CD4-positive, alpha-beta T cell (primary cell): ENCODE measurements around the gene INPP4B. TPM values are rescaled to one million over a fixed set of nuclear protein-coding genes. Genes with fewer than 3 reads are reported as not detected.
A peak's percentile ranks its signal among the peaks of the same experiment; 100 is the strongest.

Source experiments
- ATAC-seq: fragments of 200-7000 bp; cut with Tn5 transposase; one replicate; pipeline ENCODE4 v1.10.0; 2022; ENCODE audit warnings: mild to moderate bottlenecking; ENCODE audit not compliant: poor library complexity
- CTCF ChIA-PET: fragments of 350-600 bp; sonication (Branson Sonifier 250); formaldehyde crosslinking; loops from one replicate; lab custom pipeline; 2021; ENCODE audit warnings: antibody characterized with exemption, inconsistent platforms; lab: Charles Lee
- POLR2A ChIA-PET: fragments of 350-600 bp; sonication (Branson Sonifier 250); formaldehyde crosslinking; loops from one replicate; lab custom pipeline; 2021; ENCODE audit warnings: antibody characterized with exemption, inconsistent platforms; lab: Charles Lee
- DNase-seq, 14 experiments: peaks; one replicate each; pipeline ENCODE4 v3.0.0-alpha.2; 2013 to 2020; ENCODE audit warnings: mixed read lengths in 2 of 14
- H3K27ac ChIP-seq, 2 donors: one replicate each; pipeline versions ENCODE4 v1.5.1 to v1.7.0; 2013; ENCODE audit warnings: low read length in 2 of 2, low read depth in 1 of 2, mild to moderate bottlenecking in 1 of 2
- H3K27me3 ChIP-seq, 2 experiments: 1 replicate in 1 of 2; 2 replicates in 1 of 2; pipeline versions ENCODE4 v1.6.1 to v1.7.0; 2013; ENCODE audit warnings: low read length in 2 of 2, control low read depth in 1 of 2, mild to moderate bottlenecking in 1 of 2, moderate library complexity in 1 of 2; ENCODE audit not compliant: insufficient read depth in 2 of 2, control insufficient read depth in 1 of 2
- H3K36me3 ChIP-seq: one replicate; pipeline ENCODE4 v1.6.1; 2013; ENCODE audit warnings: low read length, control low read depth; ENCODE audit not compliant: insufficient read depth
- H3K4me1 ChIP-seq: one replicate; pipeline ENCODE4 v1.6.1; 2013; ENCODE audit warnings: low read length, control low read depth; ENCODE audit not compliant: insufficient read depth
- H3K4me3 ChIP-seq: one replicate; pipeline ENCODE4 v1.5.1; 2013; ENCODE audit warnings: mild to moderate bottlenecking, low read length, moderate library complexity
- H3K9me3 ChIP-seq, 2 experiments: 1 replicate in 1 of 2; 2 replicates in 1 of 2; pipeline versions ENCODE4 v1.6.1 to v1.7.0; 2013; ENCODE audit warnings: low read length in 2 of 2, mild to moderate bottlenecking in 2 of 2, control low read depth in 1 of 2, moderate library complexity in 1 of 2; ENCODE audit not compliant: control insufficient read depth in 1 of 2, insufficient read depth in 1 of 2
- H3K27ac Mint-ChIP-seq: one replicate; pipeline ENCODE4 v1.8.0; 2020; ENCODE audit warnings: mixed read lengths
- H3K27me3 Mint-ChIP-seq: one replicate; pipeline ENCODE4 v1.8.0; 2021; ENCODE audit warnings: mixed read lengths
- H3K36me3 Mint-ChIP-seq: one replicate; pipeline ENCODE4 v1.8.0; 2021; ENCODE audit warnings: low read depth, mixed read lengths
- H3K4me1 Mint-ChIP-seq: one replicate; pipeline ENCODE4 v1.8.0; 2021; ENCODE audit warnings: low read depth, mixed read lengths
- H3K4me3 Mint-ChIP-seq: one replicate; pipeline ENCODE4 v1.8.0; 2020; ENCODE audit warnings: mild to moderate bottlenecking, mixed read lengths
- H3K9me3 Mint-ChIP-seq: one replicate; pipeline ENCODE4 v1.8.0; 2020; ENCODE audit warnings: mixed read lengths
- intact Hi-C, 2 experiments: fragments of 100-400 bp; cut with DNase I in 1 of 2; cut with micrococcal nuclease in 1 of 2; formaldehyde crosslinking; loops; one replicate each; pipeline versions ENCODE4 v1.15.1 to v1.9.0; 2023 to 2025; cut with DNase I, micrococcal nuclease
- total RNA-seq, 174 experiments: library from RNA in 2 of 174; stranded (reverse) in 2 of 174; gene quantifications; one replicate each; pipeline ENCODE4 v1.2.3 and lab custom pipeline; 2021 to 2026
- TF ChIP-seq, protein P1 (sequence below): fragments of 200-600 bp; IDR thresholded peaks from one replicate; pipeline ENCODE4 v1.8.0; 2022; ENCODE audit warnings: antibody characterized with exemption, mild to moderate bottlenecking

The INPP4B gene
- total RNA-seq, 2 experiments from 2014 or later: 50.7 to 53.8 TPM

DNA sequence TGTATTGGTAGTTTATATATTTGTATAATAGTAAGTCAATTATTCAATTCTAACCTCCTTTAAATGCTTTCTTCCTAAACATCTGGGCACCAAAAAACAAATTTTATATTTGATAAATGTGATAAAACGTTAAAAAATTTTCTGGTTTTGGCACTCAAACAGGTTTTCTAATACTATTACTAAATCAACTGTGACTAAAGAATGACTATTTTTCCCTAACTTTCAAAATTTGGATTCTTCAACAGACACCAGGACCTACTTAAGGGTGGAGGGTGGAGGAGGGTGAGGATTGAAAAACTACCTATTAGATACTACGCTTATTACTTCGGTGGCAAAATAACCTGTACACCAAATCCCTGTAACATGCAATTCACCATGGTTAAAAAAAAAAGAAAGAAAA is 654.2 kb downstream of the INPP4B start:
- H3K4me1 Mint-ChIP-seq: no peaks in the 10 kb centered on the region
- H3K27me3 Mint-ChIP-seq: no peaks in the 10 kb centered on the region
- Histone ChIP-seq H3K4me1 (no peaks in the 10 kb centered on the region), H3K27me3 (no peaks in the 10 kb centered on the region), H3K4me3 (no peak overlapping the region), H3K27ac (no peak overlapping the region), H3K36me3 (peaks cover 69% of the 10 kb centered on the region), H3K9me3 (no peaks in the 10 kb centered on the region)
- TF ChIP-seq, protein P1, sequence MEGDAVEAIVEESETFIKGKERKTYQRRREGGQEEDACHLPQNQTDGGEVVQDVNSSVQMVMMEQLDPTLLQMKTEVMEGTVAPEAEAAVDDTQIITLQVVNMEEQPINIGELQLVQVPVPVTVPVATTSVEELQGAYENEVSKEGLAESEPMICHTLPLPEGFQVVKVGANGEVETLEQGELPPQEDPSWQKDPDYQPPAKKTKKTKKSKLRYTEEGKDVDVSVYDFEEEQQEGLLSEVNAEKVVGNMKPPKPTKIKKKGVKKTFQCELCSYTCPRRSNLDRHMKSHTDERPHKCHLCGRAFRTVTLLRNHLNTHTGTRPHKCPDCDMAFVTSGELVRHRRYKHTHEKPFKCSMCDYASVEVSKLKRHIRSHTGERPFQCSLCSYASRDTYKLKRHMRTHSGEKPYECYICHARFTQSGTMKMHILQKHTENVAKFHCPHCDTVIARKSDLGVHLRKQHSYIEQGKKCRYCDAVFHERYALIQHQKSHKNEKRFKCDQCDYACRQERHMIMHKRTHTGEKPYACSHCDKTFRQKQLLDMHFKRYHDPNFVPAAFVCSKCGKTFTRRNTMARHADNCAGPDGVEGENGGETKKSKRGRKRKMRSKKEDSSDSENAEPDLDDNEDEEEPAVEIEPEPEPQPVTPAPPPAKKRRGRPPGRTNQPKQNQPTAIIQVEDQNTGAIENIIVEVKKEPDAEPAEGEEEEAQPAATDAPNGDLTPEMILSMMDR: no peak
- H3K4me3 Mint-ChIP-seq: no peak overlapping the region
- POLR2A ChIA-PET: no interaction called here
- H3K27ac Mint-ChIP-seq: peak overlapping the region; percentile 20
- CTCF ChIA-PET: no interaction called here
- peaks cover 79% of the 10 kb centered on the region for H3K36me3 Mint-ChIP-seq
- intact Hi-C loops: no loop called here
- no peak for DNase-seq
- no peaks in the 10 kb centered on the region for H3K9me3 Mint-ChIP-seq
- ATAC-seq: no peak

DNA sequence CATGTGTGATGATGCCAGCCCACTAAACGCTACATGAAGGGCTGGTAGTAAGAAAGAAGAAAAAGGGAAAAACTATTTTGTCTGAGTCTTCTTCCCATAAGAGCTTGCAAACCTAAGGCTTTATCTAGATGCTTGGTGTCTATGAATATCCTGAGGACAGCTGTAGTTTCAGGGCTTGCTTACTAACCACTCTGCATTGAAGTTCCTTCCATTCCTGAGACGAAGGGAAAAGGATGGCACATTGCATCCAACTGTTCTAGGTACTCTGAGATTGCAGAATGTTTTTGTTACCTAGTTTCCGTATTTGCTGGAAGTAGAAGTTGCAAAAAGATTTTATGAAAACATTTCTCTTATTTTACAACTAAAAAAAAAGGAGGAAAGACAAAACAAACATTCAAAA is 665.1 kb downstream of the INPP4B start:
- TF ChIP-seq, protein P1: no peak
- Mint-ChIP-seq H3K4me3 (no peak overlapping the region), H3K27ac (no peak overlapping the region), H3K4me1 (peaks cover 5% of the 10 kb centered on the region), H3K36me3 (peaks cover 75% of the 10 kb centered on the region), H3K27me3 (no peaks in the 10 kb centered on the region), H3K9me3 (no peaks in the 10 kb centered on the region)
- DNase-seq (no peak), ATAC-seq (no peak)
- no peaks in the 10 kb centered on the region for H3K9me3 ChIP-seq
- peaks cover 50% of the 10 kb centered on the region for H3K36me3 ChIP-seq
- POLR2A ChIA-PET: no interaction called here
- no peaks in the 10 kb centered on the region for H3K4me1 ChIP-seq
- CTCF ChIA-PET: interaction anchor here (1.3 kb wide), 1 partner anchor 10 kb away, joined by 3 read pairs; no protein-coding TSS in a partner anchor
- intact Hi-C loops: no loop called here
- H3K4me3 ChIP-seq: no peak overlapping the region
- no peaks in the 10 kb centered on the region for H3K27me3 ChIP-seq
- H3K27ac ChIP-seq: no peak overlapping the region

DNA sequence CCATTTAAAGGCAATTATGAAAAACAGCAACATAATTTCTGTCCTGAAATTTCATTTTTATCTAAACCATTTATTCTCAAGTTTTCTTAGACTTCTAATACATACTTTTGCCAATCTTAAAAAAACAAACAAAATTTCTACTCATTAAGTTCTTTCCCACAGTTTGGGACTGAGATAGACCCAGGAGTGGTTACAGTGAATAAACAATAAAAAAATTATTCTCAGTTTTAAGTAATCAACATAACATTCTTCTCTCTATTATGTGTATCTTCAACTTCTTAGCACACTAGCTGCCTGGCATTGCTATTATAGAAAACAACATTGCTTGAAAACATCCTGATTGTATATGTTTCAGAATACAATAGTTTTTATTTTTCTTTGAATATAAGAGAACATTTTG is 676.9 kb downstream of the INPP4B start:
- peaks cover 34% of the 10 kb centered on the region for H3K4me1 Mint-ChIP-seq
- CTCF ChIA-PET: interaction anchor here (1.6 kb wide), 1 partner anchor 9 kb away, joined by 3 read pairs; no protein-coding TSS in a partner anchor

More for the DNA sequence above, 676.9 kb downstream of the INPP4B start:
- TF ChIP-seq, protein P1: no peak
- Mint-ChIP-seq H3K9me3 (no peaks in the 10 kb centered on the region), H3K27me3 (no peaks in the 10 kb centered on the region), H3K4me3 (no peak overlapping the region), H3K27ac (no peak overlapping the region), H3K36me3 (peaks cover 94% of the 10 kb centered on the region)
- Histone ChIP-seq H3K4me1 (no peaks in the 10 kb centered on the region), H3K9me3 (no peaks in the 10 kb centered on the region), H3K36me3 (peaks cover 71% of the 10 kb centered on the region), H3K4me3 (no peak overlapping the region), H3K27ac (no peak overlapping the region), H3K27me3 (no peaks in the 10 kb centered on the region)
- intact Hi-C loops: no loop called here
- ATAC-seq (no peak), DNase-seq (no peak)
- POLR2A ChIA-PET: no interaction called here
